Measurements from ENCODE around the gene MOK.
"Not testable (repeated sequence)": the region's sequence is repeated elsewhere in the genome, so short reads cannot be mapped to it uniquely, and the experiment has no call there.

MOK gene

DNA sequence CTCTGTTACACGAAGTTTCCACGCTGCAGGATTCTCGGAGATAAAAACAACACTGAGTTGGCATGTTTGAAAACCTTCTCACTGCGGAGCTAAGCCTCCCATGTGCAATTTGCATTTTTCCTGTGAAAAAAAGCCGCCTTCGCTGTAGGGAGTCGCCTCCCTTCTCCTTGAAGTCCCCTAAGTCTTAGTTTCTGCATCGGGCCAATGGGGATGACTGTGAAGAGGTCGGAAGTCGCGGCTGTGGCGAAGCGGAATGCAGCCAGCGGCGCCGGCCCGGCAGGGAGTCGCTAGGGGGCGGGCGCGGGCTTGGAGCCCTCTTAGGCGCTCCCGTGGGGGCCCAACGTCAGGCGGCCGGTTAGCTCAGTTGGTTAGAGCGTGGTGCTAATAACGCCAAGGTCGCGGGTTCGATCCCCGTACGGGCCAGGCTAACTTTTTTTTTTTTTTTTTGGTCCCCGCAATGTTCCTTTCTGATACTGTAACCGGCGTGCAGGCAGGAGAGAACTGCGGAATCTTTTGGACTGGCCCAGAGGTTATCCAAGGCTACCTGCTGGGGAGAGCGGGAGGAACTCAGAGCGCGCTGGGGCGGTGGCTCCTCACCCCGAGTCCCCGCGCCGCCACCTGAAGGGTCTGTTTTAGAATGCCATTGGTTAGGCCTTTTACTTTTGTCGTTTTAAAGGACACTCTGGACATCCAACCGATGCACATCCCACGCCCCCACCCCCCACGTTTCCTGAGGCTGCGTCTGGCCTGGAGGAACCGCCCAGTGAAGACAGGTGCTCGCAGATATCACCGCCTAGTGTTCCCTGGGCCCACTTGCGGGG is 12.0 kb upstream of the MOK start:
- DNase-seq (ENCODE audit: insufficient read length, low spot score) (peak; percentile 76), FAIRE-seq (peak; percentile 78)
- TF ChIP-seq POU2F2 (IDR thresholded peaks at IDR 0.05; ENCODE audit: low read depth, low read length) = peak; percentile 23; the same call in 1 of the 2 replicates
- peak; percentile 29 for TF ChIP-seq PAX5 (IDR thresholded peaks at IDR 0.05; ENCODE audit: insufficient read depth, low read length, severe bottlenecking)
- no peak for TF ChIP-seq POLR2A (IDR thresholded peaks at IDR 0.05; ENCODE audit: low read depth, low read length)
- TF ChIP-seq TAF1 (IDR thresholded peaks at IDR 0.05; ENCODE audit: low read depth, low read length) = 0 out of 2 replicates have a peak, but pooled peaks have one; percentile 22

DNA sequence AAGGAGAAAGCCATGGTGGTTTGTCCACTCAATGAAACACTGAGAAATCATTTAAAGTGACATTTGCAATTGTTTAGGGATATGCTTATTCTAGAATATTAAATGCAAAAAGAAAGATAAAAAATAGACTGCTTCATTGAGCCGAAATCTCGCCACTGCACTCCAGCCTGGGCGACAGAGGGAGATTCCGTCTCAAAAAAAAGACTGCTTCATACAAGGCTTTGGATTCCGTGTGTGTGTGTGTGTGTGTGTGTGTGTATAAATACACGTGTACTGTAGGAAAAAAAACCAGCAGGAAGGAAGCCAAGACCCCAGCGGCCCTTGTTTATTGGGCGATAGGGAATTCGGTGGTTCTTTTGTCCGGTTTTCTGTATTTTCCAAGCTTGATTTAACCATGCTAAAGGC is 11.4 kb upstream of the MOK start:
- DNase-seq (ENCODE audit: insufficient read length, low spot score) (no peak), FAIRE-seq (no peak)
- TF ChIP-seq POLR2A (IDR thresholded peaks at IDR 0.05; ENCODE audit: low read depth, low read length) (no peak), SPI1 (IDR thresholded peaks at IDR 0.05; ENCODE audit: low read depth, low read length) (no peak), POU2F2 (IDR thresholded peaks at IDR 0.05; ENCODE audit: low read depth, low read length) (no peak), PAX5 (IDR thresholded peaks at IDR 0.05; ENCODE audit: insufficient read depth, low read length, severe bottlenecking) (no peak), POLR2AphosphoS5 (IDR thresholded peaks at IDR 0.05; ENCODE audit: low read depth, low read length) (no peak), TAF1 (IDR thresholded peaks at IDR 0.05; ENCODE audit: low read depth, low read length) (no peak)

DNA sequence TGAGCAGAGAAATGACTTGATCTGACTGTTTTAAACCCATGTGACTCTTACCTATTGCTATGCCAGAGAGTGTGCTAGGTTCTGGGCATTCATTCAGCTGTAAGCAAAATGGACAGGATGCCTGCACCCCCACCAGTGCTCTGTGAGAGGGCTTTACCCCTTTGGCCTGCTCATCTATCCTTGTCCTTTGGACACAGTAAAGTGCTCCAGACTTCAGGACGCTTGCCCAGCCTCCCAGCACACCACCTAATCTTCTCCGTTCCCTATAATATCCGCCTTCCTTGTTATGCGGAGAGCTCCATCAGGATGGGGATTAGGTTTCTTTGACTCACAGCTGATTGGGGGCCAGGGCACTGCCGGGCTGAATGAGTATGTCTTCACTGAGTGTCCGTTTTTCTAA is 10.2 kb upstream of the MOK start:
- TF ChIP-seq SPI1 (IDR thresholded peaks at IDR 0.05; ENCODE audit: low read depth, low read length) = no peak
- no peak for TF ChIP-seq POLR2AphosphoS5 (IDR thresholded peaks at IDR 0.05; ENCODE audit: low read depth, low read length)
- TF ChIP-seq POLR2A (IDR thresholded peaks at IDR 0.05; ENCODE audit: low read depth, low read length) = no peak
- TF ChIP-seq PAX5 (IDR thresholded peaks at IDR 0.05; ENCODE audit: insufficient read depth, low read length, severe bottlenecking) = no peak
- TF ChIP-seq POU2F2 (IDR thresholded peaks at IDR 0.05; ENCODE audit: low read depth, low read length) = no peak
- no peak for TF ChIP-seq TAF1 (IDR thresholded peaks at IDR 0.05; ENCODE audit: low read depth, low read length)
- no peak for DNase-seq (ENCODE audit: insufficient read length, low spot score)
- no peak for FAIRE-seq

DNA sequence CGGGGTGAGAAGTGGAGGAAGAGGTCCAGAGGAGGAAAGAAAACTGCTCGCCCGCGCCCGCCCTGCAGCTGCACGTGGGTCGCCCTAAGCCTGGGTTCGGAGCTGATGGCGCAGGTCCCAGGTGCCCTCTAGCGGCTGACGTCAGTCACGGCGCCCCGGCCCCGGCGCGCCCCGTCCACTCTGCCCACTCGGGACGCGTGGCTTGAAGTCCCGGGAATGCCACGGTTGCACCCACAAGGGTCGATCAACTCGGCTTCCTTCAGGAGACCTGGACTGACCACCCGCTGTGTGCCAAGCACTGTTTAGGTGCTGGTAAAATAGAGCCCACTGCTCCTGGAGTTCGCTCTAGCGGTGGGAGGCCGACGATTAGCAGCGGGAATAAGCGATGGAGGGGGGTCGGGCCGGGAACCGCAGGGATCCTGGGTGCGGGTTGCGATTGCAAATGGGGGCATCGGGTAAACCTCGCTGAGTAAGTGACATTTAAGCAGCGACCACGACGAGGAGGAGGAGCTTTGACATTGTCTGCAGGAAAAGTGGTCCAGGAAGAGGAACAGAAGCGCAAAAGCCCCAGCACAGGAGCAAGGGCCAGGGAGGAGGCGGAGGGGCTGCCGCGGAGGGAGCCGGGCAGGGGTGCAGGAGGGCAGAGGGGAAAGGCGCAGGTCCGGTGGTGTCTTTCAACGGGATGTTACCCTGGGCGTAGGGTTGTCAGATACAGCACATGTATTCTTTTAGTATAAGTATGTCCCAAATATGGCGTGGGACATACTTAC is 9.5 kb upstream of the MOK start:
- FAIRE-seq = peak; percentile 23
- TF ChIP-seq PAX5 (IDR thresholded peaks at IDR 0.05; ENCODE audit: insufficient read depth, low read length, severe bottlenecking) (peak; percentile 15), SPI1 (IDR thresholded peaks at IDR 0.05; ENCODE audit: low read depth, low read length) (0 out of 2 replicates have a peak, but pooled peaks have one; percentile 2), POU2F2 (IDR thresholded peaks at IDR 0.05; ENCODE audit: low read depth, low read length) (no peak)
- peak; percentile 80 for DNase-seq (ENCODE audit: insufficient read length, low spot score)

DNA sequence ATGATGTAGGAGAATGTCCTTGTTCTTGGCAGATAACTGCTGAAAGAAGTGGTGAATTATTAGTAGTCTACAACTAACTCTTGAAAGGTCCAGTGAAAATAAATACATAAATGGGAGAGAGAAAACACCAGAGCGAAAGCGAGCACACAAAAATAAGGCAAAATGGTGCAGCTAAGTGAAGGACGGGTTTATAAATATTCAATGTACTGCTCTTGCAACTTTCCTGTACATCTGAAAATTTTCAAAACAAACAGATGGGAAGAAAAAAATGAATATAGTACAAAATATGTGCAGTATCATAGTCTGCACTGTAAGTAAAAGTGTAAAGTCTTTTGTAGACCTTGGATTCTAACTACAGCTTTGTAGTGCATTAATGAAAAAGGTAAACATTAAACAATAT is 1.3 kb downstream of the MOK start:
- FAIRE-seq (no peak), DNase-seq (ENCODE audit: insufficient read length, low spot score) (no peak)

DNA sequence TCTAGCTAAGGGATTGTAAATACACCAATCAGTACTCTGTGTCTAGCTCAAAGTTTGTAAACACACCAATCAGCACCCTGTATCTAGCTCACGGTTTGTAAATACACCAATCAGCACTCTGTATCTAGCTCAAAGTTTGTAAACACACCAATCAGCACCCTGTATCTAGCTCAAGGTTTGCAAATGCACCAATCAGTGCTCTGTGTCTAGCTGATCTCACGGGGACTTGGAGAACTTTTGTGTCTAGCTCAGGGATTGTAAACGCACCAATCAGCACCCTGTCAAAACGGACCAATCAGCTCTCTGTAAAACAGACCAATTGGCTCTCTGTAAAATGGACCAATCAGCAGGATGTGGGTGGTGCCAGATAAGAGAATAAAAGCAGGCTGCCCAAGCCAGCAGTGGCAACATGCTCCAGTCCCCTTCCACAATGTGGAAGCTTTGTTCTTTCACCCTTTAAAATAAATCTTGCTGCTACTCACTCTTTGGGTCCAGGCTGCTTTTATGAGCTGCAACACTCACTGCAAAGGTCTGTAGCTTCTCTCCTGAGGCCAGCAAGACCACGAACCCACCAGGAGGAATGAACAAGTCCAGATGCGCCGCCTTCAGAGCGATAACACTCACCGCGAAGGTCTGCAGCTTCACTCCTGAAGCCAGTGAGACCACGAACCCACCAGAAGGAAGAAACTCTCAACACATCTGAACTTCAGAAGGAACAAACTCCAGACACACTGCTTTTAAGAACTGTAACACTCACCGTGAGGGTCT is 6.5 kb downstream of the MOK start:
- not testable (repeated sequence) for FAIRE-seq; DNase-seq (ENCODE audit: insufficient read length, low spot score)

More for the DNA sequence above, 1.3 kb downstream of the MOK start:
- TF ChIP-seq POU2F2 (IDR thresholded peaks at IDR 0.05; ENCODE audit: low read depth, low read length) (no peak), POLR2A (IDR thresholded peaks at IDR 0.05; ENCODE audit: low read depth, low read length) (no peak), SPI1 (IDR thresholded peaks at IDR 0.05; ENCODE audit: low read depth, low read length) (no peak), POLR2AphosphoS5 (IDR thresholded peaks at IDR 0.05; ENCODE audit: low read depth, low read length) (no peak), TAF1 (IDR thresholded peaks at IDR 0.05; ENCODE audit: low read depth, low read length) (no peak), PAX5 (IDR thresholded peaks at IDR 0.05; ENCODE audit: insufficient read depth, low read length, severe bottlenecking) (no peak)

DNA sequence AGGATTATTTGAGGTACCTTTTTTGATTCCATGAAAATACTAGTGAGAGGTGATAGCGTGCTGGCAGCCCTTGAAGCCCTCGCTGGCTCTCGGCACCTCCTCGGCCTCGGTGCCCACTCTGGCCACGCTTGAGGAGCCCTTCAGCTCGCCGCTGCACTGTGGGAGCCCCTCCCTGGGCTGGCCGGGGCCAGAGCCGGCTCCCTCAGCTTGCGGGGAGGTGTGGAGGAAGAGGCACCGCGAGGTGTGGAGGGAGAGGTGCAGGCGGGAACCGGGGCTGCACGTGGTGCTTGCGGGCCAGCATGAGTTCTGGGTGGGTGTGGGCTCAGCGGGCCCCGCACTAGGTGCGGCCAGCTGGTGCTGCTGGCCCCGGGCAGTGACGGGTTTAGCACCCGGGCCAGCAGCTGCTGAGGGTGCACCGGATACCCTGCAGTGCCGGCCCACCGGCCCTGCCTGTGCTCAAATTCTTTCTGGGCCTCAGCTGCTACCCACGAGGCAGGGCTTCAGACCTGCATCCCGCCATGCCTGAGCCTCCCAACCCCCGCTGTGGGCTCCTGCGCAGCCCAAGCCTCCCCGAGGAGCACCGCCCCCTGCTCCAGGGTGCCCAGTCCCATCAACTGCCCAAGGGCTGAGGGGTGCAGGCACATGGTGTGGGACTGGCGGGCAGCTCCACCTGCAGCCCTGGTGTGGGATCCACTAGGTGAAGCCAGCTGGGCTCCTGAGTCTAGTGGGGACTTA is 7.4 kb downstream of the MOK start:
- TF ChIP-seq POU2F2 (IDR thresholded peaks at IDR 0.05; ENCODE audit: low read depth, low read length) (no peak), SPI1 (IDR thresholded peaks at IDR 0.05; ENCODE audit: low read depth, low read length) (no peak), POLR2AphosphoS5 (IDR thresholded peaks at IDR 0.05; ENCODE audit: low read depth, low read length) (no peak), POLR2A (IDR thresholded peaks at IDR 0.05; ENCODE audit: low read depth, low read length) (no peak)
- DNase-seq (ENCODE audit: insufficient read length, low spot score) (no peak), FAIRE-seq (no peak)

DNA sequence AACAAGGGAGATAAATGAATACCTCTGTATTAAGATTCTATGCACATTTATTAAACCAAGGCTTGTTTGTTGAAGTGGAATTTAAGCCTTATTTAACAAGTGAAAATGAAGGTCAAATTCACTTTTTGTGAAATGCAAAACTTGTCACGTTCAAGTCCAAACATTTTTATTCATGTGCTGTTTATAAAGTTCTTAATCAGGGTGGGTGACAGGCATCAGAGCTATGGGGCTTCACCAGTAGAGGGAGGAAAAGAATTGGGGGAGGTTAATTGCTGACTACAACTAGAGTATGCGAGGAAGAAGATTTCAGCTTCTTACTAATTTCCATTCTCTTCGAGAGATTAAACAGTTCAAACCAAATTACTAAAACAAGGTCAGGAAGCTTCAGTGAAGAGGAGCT is 9.7 kb downstream of the MOK start:
- no peak for FAIRE-seq
- TF ChIP-seq POU2F2 (IDR thresholded peaks at IDR 0.05; ENCODE audit: low read depth, low read length) (no peak), POLR2A (IDR thresholded peaks at IDR 0.05; ENCODE audit: low read depth, low read length) (no peak), PAX5 (IDR thresholded peaks at IDR 0.05; ENCODE audit: insufficient read depth, low read length, severe bottlenecking) (no peak), POLR2AphosphoS5 (IDR thresholded peaks at IDR 0.05; ENCODE audit: low read depth, low read length) (no peak), TAF1 (IDR thresholded peaks at IDR 0.05; ENCODE audit: low read depth, low read length) (no peak), SPI1 (IDR thresholded peaks at IDR 0.05; ENCODE audit: low read depth, low read length) (no peak)

DNA sequence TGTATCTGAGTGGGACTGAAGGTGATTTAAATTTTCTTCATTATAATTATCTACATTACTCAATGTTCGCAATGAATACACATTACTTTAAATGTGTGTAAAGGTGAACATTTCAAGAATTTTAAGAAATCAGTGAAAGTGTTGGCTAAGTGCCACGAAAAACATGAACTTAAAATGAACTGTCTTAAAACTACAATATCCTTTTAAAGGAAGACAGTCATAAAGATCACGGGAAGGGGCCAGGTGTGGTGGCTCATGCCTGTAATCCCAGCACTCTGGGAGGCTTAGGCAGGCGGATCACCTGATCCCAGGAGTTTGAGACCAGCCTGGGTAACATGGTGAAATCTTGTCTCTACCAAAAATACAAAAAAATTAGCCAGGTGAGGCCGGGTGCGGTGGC is 11.2 kb downstream of the MOK start:
- FAIRE-seq = no peak
- DNase-seq (ENCODE audit: insufficient read length, low spot score) = no peak
- TF ChIP-seq SPI1 (IDR thresholded peaks at IDR 0.05; ENCODE audit: low read depth, low read length) = no peak
- TF ChIP-seq POLR2AphosphoS5 (IDR thresholded peaks at IDR 0.05; ENCODE audit: low read depth, low read length) = no peak
- TF ChIP-seq TAF1 (IDR thresholded peaks at IDR 0.05; ENCODE audit: low read depth, low read length) = no peak
- TF ChIP-seq PAX5 (IDR thresholded peaks at IDR 0.05; ENCODE audit: insufficient read depth, low read length, severe bottlenecking) = no peak
- no peak for TF ChIP-seq POU2F2 (IDR thresholded peaks at IDR 0.05; ENCODE audit: low read depth, low read length)
- TF ChIP-seq POLR2A (IDR thresholded peaks at IDR 0.05; ENCODE audit: low read depth, low read length) = no peak

More for the DNA sequence above, 9.7 kb downstream of the MOK start:
- no peak for DNase-seq (ENCODE audit: insufficient read length, low spot score)

Measured in GM12891 (cell line).